CD14-positive monocyte (primary cell): ENCODE results near the gene ZFP36L2. TPM values are rescaled to one million over a fixed set of nuclear protein-coding genes. Genes with fewer than 3 reads are reported as not detected.

Experiments used
- DNase-seq, 3 donors: peaks; one replicate each; pipeline ENCODE4 v3.0.0-alpha.2; 2011 to 2022
- H2AFZ ChIP-seq: 2 replicates; pipeline ENCODE4 v1.6.0; 2012; ENCODE audit warnings: mild to moderate bottlenecking, low read depth, low read length, inconsistent platforms; ENCODE audit not compliant: insufficient read depth, poor library complexity, severe bottlenecking
- H3K27ac ChIP-seq, 2 donors: 1 replicate in 1 of 2; 2 replicates in 1 of 2; pipeline ENCODE4 v1.5.1; 2012 to 2013; ENCODE audit warnings: low read length in 2 of 2, control low read depth in 1 of 2, inconsistent platforms in 1 of 2, low read depth in 1 of 2, mild to moderate bottlenecking in 1 of 2
- H3K27me3 ChIP-seq, 2 donors: one replicate each; pipeline versions ENCODE4 v1.6.0 to v1.6.1; 2011 to 2013; ENCODE audit warnings: low read length in 2 of 2; ENCODE audit not compliant: control insufficient read depth in 2 of 2, insufficient read depth in 2 of 2
- H3K36me3 ChIP-seq, 2 donors: replicated peaks in 1 of 2; 1 replicate in 1 of 2; 2 replicates in 1 of 2; pipeline versions ENCODE4 v1.5.1 to v1.6.1; 2012 to 2013; ENCODE audit warnings: low read length in 2 of 2, control low read depth in 1 of 2, inconsistent platforms in 1 of 2, mild to moderate bottlenecking in 1 of 2; ENCODE audit not compliant: insufficient read depth in 2 of 2, control insufficient read depth in 1 of 2
- H3K4me1 ChIP-seq, 2 donors: 1 replicate in 1 of 2; 2 replicates in 1 of 2; pipeline versions ENCODE4 v1.5.1 to v1.6.1; 2012 to 2013; ENCODE audit warnings: low read length in 2 of 2, control low read depth in 1 of 2, inconsistent platforms in 1 of 2, mild to moderate bottlenecking in 1 of 2, moderate library complexity in 1 of 2; ENCODE audit not compliant: insufficient read depth in 2 of 2, control insufficient read depth in 1 of 2
- H3K4me2 ChIP-seq: replicated peaks from 2 replicates; pipeline ENCODE3; 2012; ENCODE audit warnings: low read length, moderate library complexity, mild to moderate bottlenecking; ENCODE audit not compliant: poor library complexity, severe bottlenecking; ENCODE audit errors: extremely low read depth
- H3K4me3 ChIP-seq, 3 experiments: fragments of 200-600 bp in 1 of 3; sonication (generic) in 1 of 3; replicated peaks in 1 of 3; 1 replicate in 2 of 3; 2 replicates in 1 of 3; pipeline ENCODE4 v1.5.1; 2011 to 2013; ENCODE audit warnings: low read length in 3 of 3, mild to moderate bottlenecking in 3 of 3, control low read depth in 2 of 3, low read depth in 2 of 3, inconsistent platforms in 1 of 3, moderate library complexity in 1 of 3
- H3K79me2 ChIP-seq: 2 replicates; pipeline ENCODE4 v1.6.0; 2012; ENCODE audit warnings: mild to moderate bottlenecking, control low read depth, inconsistent platforms, low read length, moderate library complexity; ENCODE audit not compliant: insufficient read depth
- H3K9ac ChIP-seq: 2 replicates; pipeline ENCODE4 v1.6.0; 2017; ENCODE audit warnings: low read length, mild to moderate bottlenecking; ENCODE audit not compliant: insufficient read depth, poor library complexity, severe bottlenecking
- H3K9me3 ChIP-seq, 2 donors: replicated peaks in 1 of 2; 1 replicate in 1 of 2; 2 replicates in 1 of 2; pipeline versions ENCODE4 v1.5.1 to v1.6.1; 2012 to 2013; ENCODE audit warnings: low read length in 2 of 2, control low read depth in 1 of 2; ENCODE audit not compliant: control insufficient read depth in 1 of 2, insufficient read depth in 1 of 2
- H4K20me1 ChIP-seq: 2 replicates; pipeline ENCODE4 v1.6.0; 2012; ENCODE audit warnings: mild to moderate bottlenecking, low read length, control low read depth, moderate library complexity; ENCODE audit not compliant: insufficient read depth
- H3K27ac Mint-ChIP-seq, 7 donors: one replicate each; pipeline ENCODE4 v1.8.0; 2020; ENCODE audit warnings: mild to moderate bottlenecking in 7 of 7, mixed read lengths in 7 of 7, moderate library complexity in 6 of 7, inconsistent platforms in 2 of 7
- H3K27me3 Mint-ChIP-seq, 3 donors: one replicate each; pipeline ENCODE4 v1.8.0; 2021 to 2022; ENCODE audit warnings: low read depth in 3 of 3, mild to moderate bottlenecking in 3 of 3, mixed read lengths in 3 of 3, moderate library complexity in 3 of 3, inconsistent platforms in 1 of 3
- H3K36me3 Mint-ChIP-seq, 2 donors: one replicate each; pipeline ENCODE4 v1.8.0; 2020; ENCODE audit warnings: mixed read lengths in 2 of 2, inconsistent platforms in 1 of 2, mild to moderate bottlenecking in 1 of 2
- H3K4me1 Mint-ChIP-seq: one replicate; pipeline ENCODE4 v1.8.0; 2020; ENCODE audit warnings: mild to moderate bottlenecking, mixed read lengths
- H3K4me3 Mint-ChIP-seq, 2 donors: one replicate each; pipeline ENCODE4 v1.8.0; 2020; ENCODE audit warnings: mild to moderate bottlenecking in 2 of 2, mixed read lengths in 2 of 2, moderate library complexity in 1 of 2
- H3K9me3 Mint-ChIP-seq, 7 donors: one replicate each; pipeline ENCODE4 v1.8.0; 2020 to 2022; ENCODE audit warnings: mixed read lengths in 7 of 7, mild to moderate bottlenecking in 6 of 7, moderate library complexity in 6 of 7, inconsistent platforms in 2 of 7
- CTCF ChIP-seq: fragments of 200-600 bp; IDR thresholded peaks from one replicate; pipeline ENCODE4 v1.8.0; 2022; ENCODE audit warnings: antibody characterized with exemption, mild to moderate bottlenecking
- WGBS: methylation state at CpG from one replicate; pipeline ENCODE4 v1.1.5; 2013; ENCODE audit warnings: missing lambda C conversion rate; ENCODE audit not compliant: insufficient coverage; 5-methylcytosine and 5-hydroxymethylcytosine counted together
- intact Hi-C, 2 donors: fragments of 100-400 bp; cut with micrococcal nuclease; formaldehyde crosslinking; loops; one replicate each; pipeline versions ENCODE4 v1.15.0 to v1.15.1; 2023
- polyA plus RNA-seq, 3 donors: library from polyadenylated mRNA; depleted of rRNA in 1 of 3; unstranded in 2 of 3; stranded (reverse) in 1 of 3; fragments of 300-500 nt in 2 of 3; fragments of >200 nt in 1 of 3; fragmentation: Illumina TruSeq in 2 of 3; gene quantifications; 1 replicate in 2 of 3; 2 replicates in 1 of 3; pipeline ENCODE4 v1.2.3, GENCODE V29; 2012 to 2021

Gene ZFP36L2
- polyA plus RNA-seq, 3 donors, result 84.4 to 150 (median 88.3) TPM

- H3K27ac Mint-ChIP-seq, result peak overlapping the region in 1 of 7 donors; percentile 63
- H3K9ac ChIP-seq, result no peak overlapping the region
- TF ChIP-seq CTCF, result no peak
Observed at GRCh38 chr2:43258547-43259156, 32.2 kb upstream of the ZFP36L2 start.

GRCh38 chr2:43255296-43255910 lies 29.0 kb upstream of the ZFP36L2 start:
- Mint-ChIP-seq H3K27me3 (peaks cover 0 to 2% (median 0%) of the 10 kb centered on the region in 3 donors), H3K27ac (no peak overlapping the region), H3K36me3 (peaks cover 26 to 28% of the 10 kb centered on the region in 2 donors), H3K4me1 (no peaks in the 10 kb centered on the region), H3K9me3 (no peaks in the 10 kb centered on the region), H3K4me3 (no peak overlapping the region)
- H3K27me3 ChIP-seq, result no peaks in the 10 kb centered on the region
- WGBS, result 80% methylated on average over 8 of the region's 8 CpGs
- TF ChIP-seq CTCF, result no peak
- H3K36me3 ChIP-seq, result peaks cover 10 to 38% of the 10 kb centered on the region in 2 donors
- no peaks in the 10 kb centered on the region for H3K79me2 ChIP-seq
- H3K27ac ChIP-seq, result no peak overlapping the region
- no peaks in the 10 kb centered on the region for H3K9me3 ChIP-seq
- H3K4me1 ChIP-seq, result no peaks in the 10 kb centered on the region
- no peak overlapping the region for H3K4me3 ChIP-seq
- no peaks in the 10 kb centered on the region for H4K20me1 ChIP-seq
- DNase-seq, result no peak
- H2AFZ ChIP-seq, result no peak overlapping the region
- intact Hi-C loops, result no loop called here
- H3K4me2 ChIP-seq, result no peak overlapping the region
- H3K9ac ChIP-seq, result no peak overlapping the region

More at GRCh38 chr2:43258547-43259156, 32.2 kb upstream of the ZFP36L2 start:
- Histone ChIP-seq H3K4me1 (peaks cover 6 to 7% of the 10 kb centered on the region in 2 donors), H3K27ac (no peak overlapping the region), H3K27me3 (no peaks in the 10 kb centered on the region), H3K4me2 (no peak overlapping the region), H3K9me3 (no peaks in the 10 kb centered on the region), H2AFZ (no peak overlapping the region), H4K20me1 (no peaks in the 10 kb centered on the region), H3K79me2 (no peaks in the 10 kb centered on the region), H3K36me3 (peaks cover 7 to 37% of the 10 kb centered on the region in 2 donors), H3K4me3 (no peak overlapping the region)
- Mint-ChIP-seq H3K4me3 (no peak overlapping the region), H3K27me3 (peaks cover 0 to 1% (median 0%) of the 10 kb centered on the region in 3 donors), H3K36me3 (peaks cover 27 to 30% of the 10 kb centered on the region in 2 donors), H3K4me1 (peaks cover 9% of the 10 kb centered on the region), H3K9me3 (peaks cover 0 to 1% (median 0%) of the 10 kb centered on the region in 7 donors)
- DNase-seq, result no peak
- WGBS, result no CpG with 5 or more reads among the region's 2 CpGs
- intact Hi-C loops, result no loop called here
